ENCODE results near the gene SGSH.

The SGSH gene

DNA sequence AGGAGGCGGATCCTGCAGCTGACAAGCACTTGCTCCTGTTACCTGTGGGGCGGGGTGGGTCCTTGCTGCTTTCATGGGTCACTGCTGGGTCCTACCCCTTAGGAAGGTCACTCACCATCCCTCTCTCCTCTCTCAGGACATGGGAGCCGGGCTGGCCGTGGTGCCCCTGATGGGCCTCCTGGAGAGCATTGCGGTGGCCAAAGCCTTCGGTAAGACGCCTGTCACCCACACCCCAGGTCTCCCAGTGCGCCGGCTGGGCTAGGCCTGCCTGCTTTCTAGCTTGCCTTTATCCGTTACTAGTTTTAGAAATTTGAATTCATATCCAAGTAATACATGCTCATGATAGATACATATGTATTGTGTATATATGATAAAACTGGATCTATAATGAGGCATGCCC lies 17.3 kb upstream of the SGSH start:
- no peak overlapping the region for H2AFZ ChIP-seq (ENCODE audit: low read depth, low read length)
- no peak overlapping the region for H4K91ac ChIP-seq (ENCODE audit: low read length)
- WGBS = 94% methylated on average over 8 of the region's 10 CpGs

DNA sequence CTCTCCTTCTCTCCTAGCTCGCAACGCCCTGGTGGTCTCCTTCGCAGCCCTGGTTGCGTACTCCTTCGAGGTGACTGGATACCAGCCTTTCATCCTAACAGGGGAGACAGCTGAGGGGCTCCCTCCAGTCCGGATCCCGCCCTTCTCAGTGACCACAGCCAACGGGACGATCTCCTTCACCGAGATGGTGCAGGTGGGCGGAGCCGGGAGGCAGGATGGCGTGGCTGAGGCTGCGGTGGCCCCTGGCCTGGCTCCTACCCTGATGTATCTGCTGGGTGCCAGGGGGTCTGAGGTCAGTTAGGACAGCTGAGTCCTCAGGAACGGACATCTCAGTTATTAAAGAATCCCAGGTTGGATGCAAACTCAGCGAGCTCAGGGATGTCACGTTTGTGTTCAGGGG lies 16.8 kb upstream of the SGSH start:
- WGBS = 87% methylated on average over 17 of the region's 17 CpGs

More for the DNA sequence above, 17.3 kb upstream of the SGSH start:
- no peak overlapping the region for H4K8ac ChIP-seq (ENCODE audit: low read length)
- no peak overlapping the region for H2AK5ac ChIP-seq (ENCODE audit: low read length, severe bottlenecking)
- peaks cover 23% of the 10 kb centered on the region for H3K9me3 ChIP-seq (ENCODE audit: control insufficient read depth, low read length)
- H3K4me1 ChIP-seq (ENCODE audit: control insufficient read depth, insufficient read depth, low read depth, low read length) = no peaks in the 10 kb centered on the region
- no peak overlapping the region for H3K4me3 ChIP-seq (ENCODE audit: insufficient read depth in 1 of 2, low read depth in 1 of 2, low read length in 2 of 2)
- no peak overlapping the region for H3K9ac ChIP-seq (ENCODE audit: low read length)
- H3K14ac ChIP-seq (ENCODE audit: low read length in 2 of 2) = no peak overlapping the region
- H3K18ac ChIP-seq (ENCODE audit: low read depth in 1 of 2, low read length in 2 of 2) = no peak overlapping the region
- no peaks in the 10 kb centered on the region for H3K27me3 ChIP-seq (ENCODE audit: control insufficient read depth in 1 of 2, insufficient read depth in 1 of 2, low read length in 2 of 2)
- DNase-seq = no peak
- no peak overlapping the region for H3K27ac ChIP-seq (ENCODE audit: low read length, poor library complexity, severe bottlenecking)
- H2BK5ac ChIP-seq (ENCODE audit: low read depth, low read length, poor library complexity, severe bottlenecking) = no peak overlapping the region
- H3K79me1 ChIP-seq (replicated peaks; ENCODE audit: low read length, poor library complexity, severe bottlenecking) = peaks cover 6% of the 10 kb centered on the region
- peaks cover 51 to 78% of the 10 kb centered on the region in 2 experiments for H3K36me3 ChIP-seq (ENCODE audit: control insufficient read depth in 1 of 2, insufficient read depth in 2 of 2, low read depth in 1 of 2, low read length in 2 of 2)
- no peak overlapping the region for H3K23ac ChIP-seq (ENCODE audit: low read length in 2 of 2)
- no peak overlapping the region for H2BK15ac ChIP-seq (ENCODE audit: low read depth, poor library complexity, severe bottlenecking)
- H3K4ac ChIP-seq (ENCODE audit: low read depth in 1 of 2, low read length in 2 of 2) = no peak overlapping the region
- no peak overlapping the region for H2BK120ac ChIP-seq (ENCODE audit: low read depth, low read length)
- H3K4me2 ChIP-seq (ENCODE audit: low read length, poor library complexity, severe bottlenecking) = no peak overlapping the region
- no peak overlapping the region for H2BK12ac ChIP-seq (ENCODE audit: low read length in 2 of 2)

DNA sequence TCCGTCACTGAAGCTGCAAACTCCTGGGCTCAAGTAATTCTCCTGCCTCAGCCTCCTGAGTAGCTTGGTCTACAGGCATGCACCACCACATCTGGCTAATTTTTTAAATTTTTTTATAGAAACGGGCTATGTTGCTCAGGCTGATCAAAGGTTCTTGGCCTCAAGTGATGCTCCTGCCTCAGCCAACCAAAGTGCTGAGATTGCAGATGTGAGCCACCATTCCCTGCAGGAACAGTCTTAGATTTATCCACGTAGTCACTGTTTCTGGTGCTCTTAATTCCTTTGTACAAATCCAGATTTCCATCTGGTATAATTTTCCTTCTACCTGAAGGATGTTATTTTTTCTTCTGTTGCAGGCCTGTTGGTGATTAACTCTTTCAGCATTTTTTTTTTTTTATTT lies 13.1 kb upstream of the SGSH start:
- Histone ChIP-seq H4K91ac (ENCODE audit: low read length) (no peak overlapping the region), H2AK5ac (ENCODE audit: low read length, severe bottlenecking) (no peak overlapping the region), H2BK12ac (ENCODE audit: low read length in 2 of 2) (no peak overlapping the region), H2BK15ac (ENCODE audit: low read depth, poor library complexity, severe bottlenecking) (no peak overlapping the region), H3K4me3 (ENCODE audit: insufficient read depth in 1 of 2, low read depth in 1 of 2, low read length in 2 of 2) (no peak overlapping the region), H3K27ac (ENCODE audit: low read length, poor library complexity, severe bottlenecking) (no peak overlapping the region), H3K4me1 (ENCODE audit: control insufficient read depth, insufficient read depth, low read depth, low read length) (no peaks in the 10 kb centered on the region), H3K9ac (ENCODE audit: low read length) (no peak overlapping the region), H3K18ac (ENCODE audit: low read depth in 1 of 2, low read length in 2 of 2) (no peak overlapping the region), H3K4ac (ENCODE audit: low read depth in 1 of 2, low read length in 2 of 2) (no peak overlapping the region), H3K27me3 (ENCODE audit: control insufficient read depth in 1 of 2, insufficient read depth in 1 of 2, low read length in 2 of 2) (no peaks in the 10 kb centered on the region), H3K23ac (ENCODE audit: low read length in 2 of 2) (no peak overlapping the region), H2AFZ (ENCODE audit: low read depth, low read length) (no peak overlapping the region), H2BK120ac (ENCODE audit: low read depth, low read length) (no peak overlapping the region), H4K8ac (ENCODE audit: low read length) (no peak overlapping the region), H2BK5ac (ENCODE audit: low read depth, low read length, poor library complexity, severe bottlenecking) (no peak overlapping the region), H3K9me3 (ENCODE audit: control insufficient read depth, low read length) (peaks cover 34% of the 10 kb centered on the region), H3K14ac (ENCODE audit: low read length in 2 of 2) (no peak overlapping the region), H3K36me3 (ENCODE audit: control insufficient read depth in 1 of 2, insufficient read depth in 2 of 2, low read depth in 1 of 2, low read length in 2 of 2) (peaks cover 55 to 83% of the 10 kb centered on the region in 2 experiments), H3K4me2 (ENCODE audit: low read length, poor library complexity, severe bottlenecking) (no peak overlapping the region), H3K79me1 (replicated peaks; ENCODE audit: low read length, poor library complexity, severe bottlenecking) (peaks cover 8% of the 10 kb centered on the region)
- WGBS = 94% methylated on average over 2 of the region's 3 CpGs
- DNase-seq = no peak

More for the DNA sequence above, 16.8 kb upstream of the SGSH start:
- peaks cover 6% of the 10 kb centered on the region for H3K79me1 ChIP-seq (replicated peaks; ENCODE audit: low read length, poor library complexity, severe bottlenecking)
- DNase-seq = no peak
- H3K23ac ChIP-seq (ENCODE audit: low read length in 2 of 2) = no peak overlapping the region
- no peak overlapping the region for H2BK12ac ChIP-seq (ENCODE audit: low read length in 2 of 2)
- no peaks in the 10 kb centered on the region for H3K4me1 ChIP-seq (ENCODE audit: control insufficient read depth, insufficient read depth, low read depth, low read length)
- H3K27me3 ChIP-seq (ENCODE audit: control insufficient read depth in 1 of 2, insufficient read depth in 1 of 2, low read length in 2 of 2) = no peaks in the 10 kb centered on the region
- no peak overlapping the region for H2BK15ac ChIP-seq (ENCODE audit: low read depth, poor library complexity, severe bottlenecking)
- H3K36me3 ChIP-seq (ENCODE audit: control insufficient read depth in 1 of 2, insufficient read depth in 2 of 2, low read depth in 1 of 2, low read length in 2 of 2) = peaks cover 48 to 79% of the 10 kb centered on the region in 2 experiments
- H3K4me3 ChIP-seq (ENCODE audit: insufficient read depth in 1 of 2, low read depth in 1 of 2, low read length in 2 of 2) = no peak overlapping the region
- H3K27ac ChIP-seq (ENCODE audit: low read length, poor library complexity, severe bottlenecking) = no peak overlapping the region
- no peak overlapping the region for H3K9ac ChIP-seq (ENCODE audit: low read length)
- H2BK120ac ChIP-seq (ENCODE audit: low read depth, low read length) = no peak overlapping the region
- no peak overlapping the region for H2BK5ac ChIP-seq (ENCODE audit: low read depth, low read length, poor library complexity, severe bottlenecking)
- peaks cover 27% of the 10 kb centered on the region for H3K9me3 ChIP-seq (ENCODE audit: control insufficient read depth, low read length)
- no peak overlapping the region for H4K91ac ChIP-seq (ENCODE audit: low read length)
- no peak overlapping the region for H3K4ac ChIP-seq (ENCODE audit: low read depth in 1 of 2, low read length in 2 of 2)
- no peak overlapping the region for H3K14ac ChIP-seq (ENCODE audit: low read length in 2 of 2)
- H3K4me2 ChIP-seq (ENCODE audit: low read length, poor library complexity, severe bottlenecking) = no peak overlapping the region
- H3K18ac ChIP-seq (ENCODE audit: low read depth in 1 of 2, low read length in 2 of 2) = no peak overlapping the region
- H2AFZ ChIP-seq (ENCODE audit: low read depth, low read length) = no peak overlapping the region
- H4K8ac ChIP-seq (ENCODE audit: low read length) = no peak overlapping the region
- no peak overlapping the region for H2AK5ac ChIP-seq (ENCODE audit: low read length, severe bottlenecking)

DNA sequence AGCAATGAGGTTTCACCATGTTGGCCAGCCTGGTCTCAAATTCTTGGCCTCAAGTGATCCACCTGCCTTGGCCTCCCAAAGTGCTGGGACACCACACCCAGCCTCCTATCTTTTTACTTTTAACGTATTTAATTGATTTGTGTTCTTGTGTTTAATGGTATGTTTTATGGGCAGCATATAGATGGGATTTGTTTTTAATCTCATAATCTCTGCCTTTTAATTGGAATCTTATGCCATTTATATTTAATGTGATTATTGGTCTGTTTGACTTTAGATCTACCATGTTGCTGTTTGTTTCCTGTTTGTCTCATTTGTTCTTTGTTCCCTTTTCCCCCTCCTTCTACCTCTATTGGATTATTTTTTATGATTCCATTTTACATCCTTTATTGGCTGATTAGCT lies 12.3 kb upstream of the SGSH start:
- Histone ChIP-seq H3K14ac (ENCODE audit: low read length in 2 of 2) (no peak overlapping the region), H2AK5ac (ENCODE audit: low read length, severe bottlenecking) (no peak overlapping the region), H3K9ac (ENCODE audit: low read length) (no peak overlapping the region), H2AFZ (ENCODE audit: low read depth, low read length) (no peak overlapping the region), H3K27me3 (ENCODE audit: control insufficient read depth in 1 of 2, insufficient read depth in 1 of 2, low read length in 2 of 2) (no peaks in the 10 kb centered on the region), H4K8ac (ENCODE audit: low read length) (no peak overlapping the region), H3K27ac (ENCODE audit: low read length, poor library complexity, severe bottlenecking) (no peak overlapping the region), H3K9me3 (ENCODE audit: control insufficient read depth, low read length) (peaks cover 34% of the 10 kb centered on the region), H2BK15ac (ENCODE audit: low read depth, poor library complexity, severe bottlenecking) (no peak overlapping the region), H2BK5ac (ENCODE audit: low read depth, low read length, poor library complexity, severe bottlenecking) (no peak overlapping the region), H3K4me3 (ENCODE audit: insufficient read depth in 1 of 2, low read depth in 1 of 2, low read length in 2 of 2) (no peak overlapping the region), H3K36me3 (ENCODE audit: control insufficient read depth in 1 of 2, insufficient read depth in 2 of 2, low read depth in 1 of 2, low read length in 2 of 2) (peaks cover 53 to 81% of the 10 kb centered on the region in 2 experiments), H3K4me2 (ENCODE audit: low read length, poor library complexity, severe bottlenecking) (no peak overlapping the region), H3K4me1 (ENCODE audit: control insufficient read depth, insufficient read depth, low read depth, low read length) (peaks cover 3% of the 10 kb centered on the region), H2BK12ac (ENCODE audit: low read length in 2 of 2) (no peak overlapping the region), H2BK120ac (ENCODE audit: low read depth, low read length) (no peak overlapping the region), H3K23ac (ENCODE audit: low read length in 2 of 2) (no peak overlapping the region), H3K4ac (ENCODE audit: low read depth in 1 of 2, low read length in 2 of 2) (no peak overlapping the region), H4K91ac (ENCODE audit: low read length) (no peak overlapping the region), H3K18ac (ENCODE audit: low read depth in 1 of 2, low read length in 2 of 2) (no peak overlapping the region), H3K79me1 (replicated peaks; ENCODE audit: low read length, poor library complexity, severe bottlenecking) (peaks cover 8% of the 10 kb centered on the region)
- no peak for DNase-seq
- WGBS = no CpG with 5 or more reads among the region's 1 CpG

Measured in mesenchymal stem cell (in vitro differentiated cells and primary cell).